Measurements from ENCODE around the gene ZFYVE9.

GRCh38 chr1:52119301-52120079, 22.4 kb upstream of the ZFYVE9 start:
- TF ChIP-seq SMC3 (conservative IDR thresholded peaks at IDR 0.05; ENCODE audit: poor library complexity), result no peak
- no peak for TF ChIP-seq CTCF (IDR thresholded peaks at IDR 0.05; ENCODE audit: poor library complexity, severe bottlenecking)
- TF ChIP-seq REST (IDR thresholded peaks at IDR 0.05; ENCODE audit: borderline replicate concordance), result no peak
- TF ChIP-seq EZH2 (IDR thresholded peaks at IDR 0.05; ENCODE audit: borderline replicate concordance, insufficient read depth, low read length, poor library complexity, severe bottlenecking), result no peak
- no peak for TF ChIP-seq TAF1 (IDR thresholded peaks at IDR 0.05; ENCODE audit: low read depth)
- TF ChIP-seq MXI1 (conservative IDR thresholded peaks at IDR 0.05; ENCODE audit: poor library complexity, severe bottlenecking), result no peak
- no peak for TF ChIP-seq RAD21 (conservative IDR thresholded peaks at IDR 0.05)
- no peak for TF ChIP-seq POLR2AphosphoS5 (IDR thresholded peaks at IDR 0.05)
- no peak for TF ChIP-seq EP300 (conservative IDR thresholded peaks at IDR 0.05; ENCODE audit: poor library complexity, severe bottlenecking)
